NB4 (cell line): ENCODE results near the gene DCHS2.

Experiments
- MYC ChIP-seq: IDR thresholded peaks from 2 replicates; pipeline ENCODE4 v1.6.1; 2011; ENCODE audit warnings: low read depth, low read length
- POLR2A ChIP-seq: IDR thresholded peaks from 2 replicates; pipeline ENCODE4 v1.6.1; 2011; ENCODE audit warnings: mild to moderate bottlenecking; ENCODE audit not compliant: insufficient read length; ENCODE audit errors: extremely low read depth
- TF ChIP-seq, protein P1 (sequence below): IDR thresholded peaks from one replicate; pipeline ENCODE4 v1.5.1; 2012; ENCODE audit warnings: low read depth, low read length

DNA sequence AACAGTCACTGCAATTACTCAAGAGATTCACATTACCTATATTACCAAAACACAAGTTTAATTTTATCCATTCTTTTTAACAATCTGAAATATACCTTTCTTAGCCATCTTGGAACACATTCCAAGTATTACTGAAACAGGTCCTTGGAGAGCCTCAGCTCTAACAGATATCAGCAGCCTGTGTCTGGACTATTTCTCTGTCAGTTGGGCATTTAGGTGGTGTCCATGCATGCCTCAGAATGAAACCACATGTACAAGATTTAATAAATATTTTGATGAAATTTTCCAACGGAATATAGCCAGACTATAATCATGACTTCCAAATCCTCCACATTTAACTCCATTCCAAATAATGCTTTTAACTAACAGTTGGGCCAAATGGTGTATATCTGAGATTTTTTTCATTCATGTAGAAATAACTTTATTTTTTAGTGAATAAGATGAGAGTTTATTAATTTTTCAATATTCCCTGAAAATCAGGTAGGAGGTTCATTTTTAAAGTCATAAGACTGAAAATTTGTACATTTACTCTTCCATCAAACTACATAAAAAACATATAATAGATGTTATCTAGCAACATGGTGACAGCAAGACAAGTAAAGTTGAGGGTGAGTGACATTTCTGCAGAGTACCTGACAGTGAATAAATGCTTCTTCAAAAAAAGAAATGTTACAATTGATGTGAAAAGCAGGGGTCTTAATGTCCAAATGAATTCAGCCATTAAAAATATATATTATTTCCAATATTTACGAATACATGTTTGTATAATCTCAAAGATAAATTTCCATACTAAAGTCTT, 174.2 kb downstream of the DCHS2 start:
- TF ChIP-seq, protein P1, sequence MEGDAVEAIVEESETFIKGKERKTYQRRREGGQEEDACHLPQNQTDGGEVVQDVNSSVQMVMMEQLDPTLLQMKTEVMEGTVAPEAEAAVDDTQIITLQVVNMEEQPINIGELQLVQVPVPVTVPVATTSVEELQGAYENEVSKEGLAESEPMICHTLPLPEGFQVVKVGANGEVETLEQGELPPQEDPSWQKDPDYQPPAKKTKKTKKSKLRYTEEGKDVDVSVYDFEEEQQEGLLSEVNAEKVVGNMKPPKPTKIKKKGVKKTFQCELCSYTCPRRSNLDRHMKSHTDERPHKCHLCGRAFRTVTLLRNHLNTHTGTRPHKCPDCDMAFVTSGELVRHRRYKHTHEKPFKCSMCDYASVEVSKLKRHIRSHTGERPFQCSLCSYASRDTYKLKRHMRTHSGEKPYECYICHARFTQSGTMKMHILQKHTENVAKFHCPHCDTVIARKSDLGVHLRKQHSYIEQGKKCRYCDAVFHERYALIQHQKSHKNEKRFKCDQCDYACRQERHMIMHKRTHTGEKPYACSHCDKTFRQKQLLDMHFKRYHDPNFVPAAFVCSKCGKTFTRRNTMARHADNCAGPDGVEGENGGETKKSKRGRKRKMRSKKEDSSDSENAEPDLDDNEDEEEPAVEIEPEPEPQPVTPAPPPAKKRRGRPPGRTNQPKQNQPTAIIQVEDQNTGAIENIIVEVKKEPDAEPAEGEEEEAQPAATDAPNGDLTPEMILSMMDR: no peak
- no peak for TF ChIP-seq POLR2A
- TF ChIP-seq MYC: no peak
